Measurements from ENCODE around the gene AP3S1.
"Not testable (repeated sequence)": the region's sequence is repeated elsewhere in the genome, so short reads cannot be mapped to it uniquely, and the experiment has no call there.

Gene AP3S1

DNA sequence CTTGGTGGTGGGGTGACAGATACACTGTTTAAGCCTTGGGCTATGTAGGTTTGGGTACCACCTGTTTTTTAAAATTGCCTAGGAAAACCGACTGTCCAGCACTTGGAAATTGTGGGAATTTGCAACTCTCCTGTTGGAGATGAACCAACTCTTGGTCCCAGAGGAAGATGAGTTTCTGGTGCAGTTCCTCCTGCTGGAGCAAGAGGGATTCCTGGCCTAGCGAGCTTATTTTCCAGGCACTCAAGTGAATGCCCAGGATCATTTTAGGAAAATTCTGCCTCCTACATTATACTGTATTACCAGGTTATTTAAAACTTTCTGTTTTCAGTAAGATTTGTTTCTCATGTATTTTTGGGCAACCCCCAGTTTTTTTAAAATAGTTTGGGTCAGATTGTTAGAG lies 33.7 kb downstream of the AP3S1 start:
- no peak for DNase-seq

DNA sequence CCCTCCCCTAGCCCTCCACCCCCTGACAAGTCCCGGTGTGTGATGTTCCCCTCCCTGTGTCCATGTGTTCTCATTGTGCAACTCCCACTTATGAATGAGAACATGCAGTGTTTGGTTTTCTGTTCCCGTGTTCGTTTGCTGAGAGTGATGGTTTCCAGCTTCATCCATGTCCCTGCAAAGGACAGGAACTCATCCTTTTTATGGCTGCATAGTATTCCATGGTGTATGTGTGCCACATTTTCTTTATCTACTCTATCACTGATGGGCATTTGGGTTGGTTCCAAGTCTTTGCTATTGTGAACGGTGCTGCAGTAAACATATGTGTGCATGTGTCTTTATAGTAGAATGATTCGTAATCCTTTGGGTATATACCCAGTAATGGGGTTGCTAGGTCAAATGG lies 35.6 kb downstream of the AP3S1 start:
- DNase-seq = not testable (repeated sequence)

DNA sequence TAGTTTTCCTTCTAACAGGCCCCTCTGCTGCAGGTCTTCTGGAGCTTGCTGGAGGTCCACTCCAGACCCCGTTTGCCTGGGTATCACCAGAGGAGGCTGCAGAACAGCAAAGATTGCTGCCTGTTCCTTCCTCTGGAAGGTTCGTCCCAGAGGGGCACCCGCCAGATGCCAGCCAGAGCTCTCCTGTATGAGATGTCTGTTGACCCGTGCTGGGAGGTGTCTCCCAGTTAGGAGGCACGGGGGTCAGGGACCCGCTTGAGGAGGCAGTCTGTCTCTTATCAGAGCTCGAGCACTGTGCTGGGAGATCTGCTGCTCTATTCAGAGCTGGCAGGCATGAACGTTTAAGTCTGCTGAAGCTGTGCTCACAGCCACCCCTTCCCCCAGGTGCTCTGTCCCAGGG lies 40.7 kb downstream of the AP3S1 start:
- DNase-seq = not testable (repeated sequence)

DNA sequence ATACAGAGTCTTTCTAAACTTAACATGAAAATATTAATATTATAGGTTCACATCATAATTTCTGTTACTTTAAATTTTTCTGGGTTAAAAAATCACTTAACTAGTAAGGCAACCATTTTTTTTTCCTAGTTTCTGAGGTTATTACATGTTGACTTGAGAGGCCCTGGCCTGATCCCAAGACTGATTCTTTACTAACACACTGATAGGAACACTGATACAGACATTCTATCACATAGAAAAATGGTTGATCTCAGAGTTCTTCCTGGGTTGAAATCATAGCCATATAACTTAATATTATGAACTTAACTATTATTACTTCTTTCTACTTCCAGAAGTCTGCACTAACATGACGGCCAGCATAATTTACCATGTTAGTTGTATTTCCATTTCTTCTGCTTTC lies 43.0 kb downstream of the AP3S1 start:
- no peak for DNase-seq

DNA sequence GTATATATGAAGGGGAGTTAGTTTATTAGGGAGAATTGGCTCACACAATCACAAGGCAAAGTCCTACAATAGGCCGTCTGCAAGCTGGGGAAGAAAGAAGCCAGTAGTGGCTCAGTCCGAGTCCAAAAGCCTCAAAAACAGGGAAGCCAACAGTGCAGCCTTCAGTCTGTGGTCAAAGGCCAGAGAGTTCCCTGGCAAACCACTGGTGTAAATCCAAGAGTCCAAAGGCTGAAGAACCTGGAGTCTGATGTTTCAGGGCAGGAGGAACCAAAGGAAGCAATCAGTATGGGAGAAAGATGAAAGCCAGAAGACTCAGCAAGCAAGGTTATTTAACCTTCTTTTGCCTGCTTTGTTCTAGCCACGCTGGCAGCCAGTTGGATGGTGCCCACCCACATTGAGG lies 43.5 kb downstream of the AP3S1 start:
- DNase-seq = not testable (repeated sequence)

DNA sequence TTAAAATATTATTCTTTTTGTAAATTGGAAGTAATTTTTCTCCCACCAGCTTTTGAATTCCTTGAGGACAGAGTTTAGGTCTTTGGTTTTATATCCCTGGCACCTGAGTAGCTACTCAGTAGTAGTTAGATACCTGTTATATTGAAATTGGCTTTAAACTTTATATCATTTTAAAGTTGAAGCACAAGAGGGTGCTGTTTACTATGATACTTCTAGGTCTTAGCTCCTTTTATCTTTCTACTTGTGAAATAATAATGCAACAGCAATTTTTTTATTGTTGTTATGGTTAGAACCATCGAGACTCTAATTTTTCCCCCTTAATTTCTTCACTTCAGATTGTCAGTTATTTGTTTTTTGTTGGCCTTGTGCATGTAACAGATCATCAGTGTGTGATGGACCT lies 46.3 kb downstream of the AP3S1 start:
- no peak for DNase-seq

DNA sequence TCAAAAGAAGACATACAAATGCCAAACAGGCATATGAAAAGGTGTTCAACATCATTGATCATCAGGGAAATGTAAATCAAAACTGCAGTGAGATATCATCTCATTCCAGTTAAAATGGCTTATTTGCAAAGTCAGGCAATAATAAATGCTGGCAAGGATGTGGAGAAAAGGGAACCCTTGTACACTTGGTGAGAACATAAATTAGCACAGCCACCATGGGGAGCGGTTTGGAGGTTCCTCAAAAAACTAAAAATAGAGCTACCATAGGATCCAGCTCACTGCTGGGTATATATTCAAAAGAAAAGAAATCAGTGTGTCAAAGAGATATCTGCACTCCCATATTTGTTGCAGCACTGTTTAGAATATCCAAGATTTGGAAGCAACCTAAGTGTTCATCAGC lies 50.3 kb downstream of the AP3S1 start:
- DNase-seq = no peak

DNA sequence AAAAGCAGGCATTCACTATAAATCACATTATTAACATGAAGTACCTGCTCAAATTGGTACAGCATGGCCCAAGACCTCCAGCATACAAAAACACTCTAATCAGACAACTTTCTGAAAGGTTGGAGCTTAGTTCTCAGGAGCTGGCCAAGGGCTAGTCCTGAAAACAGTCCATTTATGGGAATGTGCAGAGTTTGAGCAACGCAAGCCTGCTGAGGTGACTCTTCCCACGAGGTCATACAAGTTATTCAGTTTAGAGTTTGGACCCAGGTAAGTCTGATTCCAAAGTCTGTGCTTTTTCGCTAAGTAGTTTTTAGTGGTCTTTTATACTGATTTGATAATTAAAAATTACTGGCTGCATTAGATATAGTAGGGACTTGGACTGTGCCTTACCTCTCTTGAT lies 52.6 kb downstream of the AP3S1 start:
- DNase-seq = no peak

DNA sequence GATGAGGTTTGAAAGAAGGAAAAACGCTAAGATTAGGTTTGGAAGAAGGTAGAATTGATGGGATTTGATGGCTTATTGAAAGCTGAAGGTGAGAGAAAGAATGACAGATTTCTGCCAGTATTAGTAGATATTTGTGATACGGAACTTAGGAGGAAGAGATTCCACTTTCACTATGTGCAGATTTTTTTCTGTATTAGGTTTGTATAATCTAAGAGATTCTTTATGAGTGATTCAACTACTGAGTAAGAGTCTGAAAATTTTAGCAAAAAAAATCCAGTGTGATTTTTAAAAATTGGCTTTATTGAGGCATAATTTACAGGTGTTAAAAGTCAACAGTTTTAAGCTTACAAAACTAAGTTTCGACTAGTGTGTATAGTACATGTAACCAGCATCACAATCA lies 54.1 kb downstream of the AP3S1 start:
- no peak for DNase-seq

DNA sequence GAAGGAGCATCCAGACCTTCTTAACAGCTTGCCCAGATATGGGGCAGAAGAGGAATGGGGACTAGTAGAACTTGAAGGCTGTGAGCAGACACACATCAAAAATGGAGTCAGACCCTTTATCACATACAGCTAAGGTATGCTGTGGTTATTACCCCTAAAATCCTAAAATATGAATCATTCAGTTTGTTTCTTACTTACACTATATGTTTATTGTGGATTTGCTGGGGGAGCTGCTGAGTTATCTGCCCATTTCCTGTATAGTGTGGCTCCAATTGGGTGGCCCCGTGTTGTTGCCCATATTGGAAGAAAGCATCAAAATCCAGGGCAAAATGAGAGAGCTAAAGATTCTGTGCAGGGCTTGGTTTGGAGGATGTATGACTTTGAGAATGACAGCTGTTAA lies 56.9 kb downstream of the AP3S1 start:
- no peak for DNase-seq

DNA sequence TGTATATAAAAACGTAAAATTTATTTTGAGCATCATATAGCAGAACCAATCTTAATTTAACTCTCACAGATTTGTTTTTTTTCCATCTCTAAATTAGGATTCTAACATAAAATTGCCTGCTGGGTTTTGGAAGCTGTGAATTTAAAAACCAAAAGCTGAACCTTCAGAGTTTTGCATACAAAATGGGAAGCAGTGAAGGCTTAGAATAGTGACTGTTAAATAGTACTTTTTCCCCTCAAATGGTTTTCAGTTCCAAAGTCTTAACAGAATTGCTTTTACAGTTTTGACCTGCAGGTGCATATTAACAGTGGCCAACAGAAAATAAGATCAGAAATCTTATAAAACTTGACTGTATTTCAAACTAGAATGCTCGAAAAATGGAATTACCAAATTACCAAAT lies 65.4 kb downstream of the AP3S1 start:
- no peak for DNase-seq

DNA sequence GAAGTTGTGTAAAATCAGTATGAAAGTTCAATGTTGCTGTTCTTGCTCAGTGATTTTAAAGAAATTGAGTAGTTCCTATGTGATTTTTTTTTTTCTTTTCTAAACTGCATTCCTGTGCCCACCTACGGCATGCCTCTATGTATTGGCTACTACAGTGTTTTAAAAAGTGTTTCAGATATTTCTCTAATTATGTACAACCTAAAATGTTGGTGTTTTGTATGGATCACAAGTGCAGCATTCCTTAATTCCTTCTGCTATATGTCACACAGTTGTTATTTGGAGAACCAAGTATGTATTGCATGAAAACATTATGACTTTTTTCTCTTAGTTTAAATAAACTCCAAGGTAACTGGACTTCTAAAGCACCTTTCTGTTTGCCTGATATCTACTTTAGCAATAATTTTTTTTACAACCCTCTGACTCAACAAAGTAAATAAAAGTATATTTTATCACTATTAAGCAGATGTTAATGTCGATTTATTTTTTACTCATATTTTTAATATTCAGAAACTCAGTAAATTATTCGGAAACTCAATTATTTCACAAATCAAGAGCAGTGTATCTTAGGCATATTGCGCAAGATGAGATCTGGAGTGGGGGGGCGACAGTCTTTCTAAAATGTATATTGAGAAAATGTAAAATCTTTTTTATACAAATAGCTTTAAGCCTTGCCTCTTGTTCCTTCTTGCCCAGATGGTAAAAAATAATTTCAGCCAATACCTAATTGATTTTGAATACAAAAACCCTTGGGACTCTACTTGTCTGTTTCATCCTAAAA lies 72.1 kb downstream of the AP3S1 start:
- DNase-seq = not testable (repeated sequence)

DNA sequence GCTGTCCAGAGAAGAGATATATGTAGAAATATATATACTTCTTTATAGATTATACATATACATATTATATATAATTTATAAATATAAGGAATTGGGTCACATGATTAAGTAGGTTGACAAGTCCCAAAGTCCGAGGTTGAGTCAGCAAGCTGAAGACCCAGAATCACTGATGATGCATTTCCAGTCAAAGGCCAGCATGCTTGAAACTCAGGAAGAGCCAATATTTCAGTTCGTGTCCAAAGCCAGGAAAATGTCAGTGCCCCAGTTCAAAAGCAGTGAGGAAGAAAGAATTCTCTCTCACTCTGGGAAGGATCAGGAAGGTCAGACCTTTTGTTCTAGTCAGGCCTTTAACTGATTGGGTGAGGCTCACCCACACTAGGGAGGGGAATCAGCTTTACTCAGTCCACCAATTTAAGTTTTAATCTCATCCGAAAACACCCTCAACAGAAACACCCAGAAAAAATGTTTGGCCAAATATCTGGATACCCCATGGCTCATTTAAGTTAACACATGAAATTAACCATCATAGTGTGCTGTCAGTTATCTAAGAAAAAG lies 78.5 kb downstream of the AP3S1 start:
- DNase-seq = no peak

DNA sequence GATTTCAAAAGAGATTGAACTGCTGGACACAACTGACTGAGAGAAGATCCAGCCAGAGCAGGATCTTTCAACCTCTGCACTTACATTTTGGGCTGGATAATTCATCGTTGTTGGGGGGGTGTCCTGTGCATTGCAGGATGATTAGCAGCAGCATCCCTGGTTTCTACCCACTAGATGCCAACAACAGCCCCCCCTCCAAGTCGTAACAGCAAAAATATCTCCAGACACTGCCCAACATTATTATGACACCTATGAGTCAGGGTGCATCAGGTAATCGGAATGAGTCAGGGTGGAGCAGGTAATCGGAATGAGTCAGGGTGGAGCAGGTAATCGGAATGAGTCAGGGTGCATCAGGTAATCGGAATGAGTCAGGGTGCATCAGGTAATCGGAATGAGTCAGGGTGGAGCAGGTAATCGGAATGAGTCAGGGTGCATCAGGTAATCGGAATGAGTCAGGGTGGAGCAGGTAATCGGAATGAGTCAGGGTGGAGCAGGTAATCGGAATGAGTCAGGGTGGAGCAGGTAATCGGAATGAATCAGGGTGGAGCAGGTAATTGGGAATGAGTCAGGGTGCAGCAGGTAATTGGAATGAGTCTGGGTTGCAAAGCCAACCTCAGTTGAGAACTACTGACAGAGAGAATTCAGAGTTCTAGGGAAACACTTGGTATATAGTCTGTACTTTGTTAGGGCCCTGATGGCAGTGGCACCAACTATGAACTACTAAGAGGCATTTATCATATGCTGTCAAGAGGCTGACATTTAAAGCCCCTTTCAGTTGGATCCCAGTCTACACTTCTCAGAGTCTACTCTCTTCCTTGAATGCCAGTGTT lies 87.1 kb downstream of the AP3S1 start:
- DNase-seq = not testable (repeated sequence)

DNA sequence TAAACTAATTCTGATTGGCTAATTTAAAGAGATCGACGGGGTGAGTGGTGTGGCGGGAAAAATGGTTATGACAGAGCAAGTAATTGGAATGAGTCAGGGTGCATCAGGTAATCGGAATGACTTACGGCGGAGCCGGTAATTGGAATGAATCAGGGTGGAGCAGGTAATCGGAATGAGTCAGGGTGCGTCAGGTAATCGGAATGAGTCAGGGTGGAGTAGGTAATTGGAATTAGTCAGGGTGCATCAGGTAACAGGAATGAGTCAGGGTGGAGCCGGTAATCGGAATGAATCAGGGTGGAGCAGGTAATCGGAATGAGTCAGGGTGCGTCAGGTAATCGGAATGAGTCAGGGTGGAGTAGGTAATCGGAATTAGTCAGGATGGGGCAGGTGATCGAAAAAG lies 88.4 kb downstream of the AP3S1 start:
- DNase-seq = not testable (repeated sequence)

DNA sequence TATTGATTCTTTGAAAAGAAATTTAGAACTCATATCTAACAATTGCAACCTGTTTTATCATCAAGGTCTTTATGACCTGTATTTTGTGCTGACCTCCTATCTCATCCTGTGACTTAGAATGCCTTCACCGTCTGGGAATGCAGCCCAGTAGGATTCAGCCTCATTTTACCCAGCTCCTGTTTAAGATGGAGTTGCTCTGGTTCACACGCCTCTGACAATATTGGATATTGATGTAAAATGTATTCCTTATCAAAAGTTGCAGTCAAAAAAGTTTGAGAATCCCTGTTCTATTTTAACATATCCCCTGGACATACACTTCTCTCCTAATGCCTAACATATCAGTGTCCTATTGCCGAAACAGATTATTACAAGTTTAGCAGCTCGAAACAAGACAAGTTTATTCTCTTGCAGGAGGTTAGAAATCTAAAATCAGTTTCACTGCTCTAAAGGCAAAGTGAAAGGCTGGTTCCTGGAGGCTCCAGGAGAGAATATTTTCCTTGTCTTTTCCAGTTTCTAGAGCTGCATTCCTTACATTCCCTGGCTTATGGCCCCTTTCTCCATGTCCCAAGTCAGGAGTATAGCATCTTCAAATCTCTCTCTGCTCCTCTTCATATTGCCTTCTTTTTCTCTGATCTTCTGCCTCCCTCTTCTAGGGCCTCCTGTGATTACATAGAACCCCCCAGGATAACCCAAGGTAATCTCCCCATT lies 89.0 kb downstream of the AP3S1 start:
- no peak for DNase-seq

DNA sequence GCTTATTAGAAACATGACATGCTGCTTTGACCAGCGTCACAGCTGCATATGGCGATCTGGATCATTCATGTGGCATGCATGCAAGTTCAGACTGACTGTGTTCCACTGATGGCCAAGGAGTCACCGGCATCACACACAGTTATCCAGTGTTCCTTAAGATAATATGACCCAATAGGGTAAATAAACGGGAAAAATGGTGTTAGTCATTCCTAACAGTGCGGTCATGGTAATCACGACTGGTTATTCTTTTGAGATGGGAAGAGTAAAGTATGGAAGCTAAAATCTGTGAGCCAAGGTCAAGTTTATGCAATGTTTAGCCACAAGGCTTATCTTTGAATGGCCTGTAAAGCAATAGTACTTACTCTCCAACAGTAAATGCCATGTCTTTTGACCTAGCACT lies 91.3 kb downstream of the AP3S1 start:
- DNase-seq = no peak

DNA sequence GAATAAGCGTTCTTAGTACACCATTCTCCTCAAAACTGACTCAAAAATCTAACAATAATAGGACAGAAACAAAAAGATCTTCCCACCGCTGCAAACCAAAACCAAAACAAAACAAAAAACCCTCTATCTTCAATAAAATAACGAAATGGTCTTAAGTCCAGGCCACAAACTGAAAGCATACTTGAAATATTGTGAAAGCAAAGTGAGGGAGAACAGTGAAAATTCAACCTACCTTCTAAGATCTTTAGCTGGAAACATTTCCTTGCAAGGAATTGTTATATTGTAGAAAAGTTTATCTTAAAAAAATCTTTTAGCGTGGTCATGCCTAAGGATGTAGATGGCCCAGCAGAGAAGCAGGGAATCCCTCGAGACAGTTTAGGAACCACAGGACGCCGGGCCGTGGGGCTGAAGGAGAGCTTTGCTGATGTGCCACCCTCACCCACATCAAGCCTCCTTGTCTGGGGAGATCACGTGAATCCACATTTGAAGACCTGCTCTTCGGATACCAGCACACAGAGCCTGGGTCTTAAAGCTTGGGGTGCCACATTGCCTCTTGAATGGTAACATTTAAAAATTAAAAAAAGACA lies 92.7 kb downstream of the AP3S1 start:
- no peak for DNase-seq

DNA sequence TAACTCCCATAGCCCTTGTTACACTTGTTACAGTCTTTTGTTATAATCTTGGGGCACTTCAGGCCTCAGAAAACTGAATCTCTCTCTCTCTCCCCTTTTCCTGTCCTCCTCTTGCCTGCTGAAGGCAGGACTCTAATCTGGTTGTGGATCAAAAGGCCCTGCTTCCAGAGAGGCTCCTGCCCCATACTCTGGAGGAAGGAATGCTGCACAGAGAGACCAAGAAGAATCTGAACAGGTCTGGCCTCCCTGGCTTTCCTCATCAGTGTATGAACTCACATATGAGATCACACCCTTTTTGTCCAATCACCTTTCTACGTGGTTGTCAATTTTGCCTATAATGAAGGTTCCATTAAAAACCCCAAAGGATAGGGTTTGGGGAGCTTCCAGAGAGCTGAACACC lies 94.3 kb downstream of the AP3S1 start:
- no peak for DNase-seq

DNA sequence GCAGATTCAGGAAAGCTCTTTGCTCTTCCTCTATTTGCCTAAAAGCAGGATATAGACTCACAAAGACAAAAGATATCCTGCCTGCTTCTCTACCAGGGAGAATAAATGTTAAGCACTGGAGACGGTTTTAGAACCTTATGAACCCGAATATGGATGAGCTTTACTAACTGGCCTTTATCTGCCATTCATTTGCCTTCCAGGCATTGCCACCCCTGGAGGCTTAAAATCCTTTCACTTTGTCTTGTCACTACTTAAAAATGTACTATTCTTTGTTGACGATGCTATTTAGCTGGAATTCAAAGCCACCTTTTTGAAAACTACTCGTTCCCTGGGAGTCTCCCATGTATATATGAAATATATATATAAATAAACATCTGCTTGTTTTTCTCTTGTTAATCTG lies 97.3 kb downstream of the AP3S1 start:
- DNase-seq = no peak

DNA sequence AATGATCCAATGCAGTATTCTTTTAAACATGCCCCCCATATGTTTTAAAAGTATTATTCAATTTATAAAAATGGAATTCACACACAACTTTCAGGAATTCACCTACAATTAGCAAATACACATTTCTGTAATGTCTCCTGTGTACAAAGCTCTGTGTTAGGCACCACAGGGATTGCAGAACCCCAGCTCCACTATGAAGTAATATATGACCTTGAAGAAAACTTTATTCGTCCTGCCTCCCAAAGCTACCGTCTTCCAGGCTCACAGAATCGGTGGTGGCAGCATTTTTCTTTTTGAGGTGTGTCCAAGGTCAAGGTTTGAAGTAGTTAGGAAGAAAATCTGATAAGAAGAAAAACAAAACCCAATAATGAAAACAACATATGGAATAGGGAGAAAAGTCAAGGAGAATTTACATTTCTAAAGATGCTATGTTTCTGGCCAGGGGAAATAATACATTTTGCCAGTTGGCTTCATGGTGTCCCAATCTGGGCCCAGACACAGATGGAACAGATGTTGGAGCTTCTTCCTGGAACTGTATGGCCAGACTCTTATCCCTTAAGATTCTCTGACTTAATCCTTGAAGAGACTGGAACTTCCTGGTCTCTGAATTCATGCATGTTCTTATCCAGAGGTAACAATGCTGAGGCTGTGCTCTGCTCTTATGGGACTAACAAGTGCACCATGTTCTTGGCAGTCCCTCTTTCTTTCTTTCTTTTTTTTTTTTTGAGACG lies 98.5 kb downstream of the AP3S1 start:
- no peak for DNase-seq

DNA sequence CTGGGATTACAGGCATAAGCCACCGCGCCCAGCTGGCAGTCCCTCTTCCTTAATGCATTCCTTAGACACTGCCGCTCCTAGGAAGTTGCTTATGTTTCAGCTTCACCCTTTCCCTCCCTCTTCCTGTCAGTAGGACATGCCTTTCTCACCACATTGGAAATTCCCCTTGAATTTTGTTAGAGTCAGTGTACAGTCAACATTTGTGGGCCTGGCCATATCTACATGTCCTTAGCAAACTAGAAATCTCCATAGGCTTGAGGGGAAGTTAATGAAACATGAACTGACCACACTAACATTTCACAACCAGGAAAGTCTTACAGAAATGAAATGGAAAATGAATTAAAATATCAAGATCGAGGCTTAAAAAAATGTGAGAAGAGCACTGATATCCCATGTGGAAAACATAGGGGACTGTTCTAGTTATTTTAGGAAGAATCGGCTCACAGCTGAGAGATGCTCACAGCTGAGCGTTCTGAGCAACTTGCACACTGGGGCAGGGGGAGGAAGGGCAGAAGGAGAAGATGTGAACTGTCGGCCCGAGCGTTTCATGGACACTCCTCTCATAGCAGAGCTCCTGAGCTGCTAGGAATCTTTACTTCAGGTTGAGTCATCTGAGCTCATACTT lies 99.4 kb downstream of the AP3S1 start:
- no peak for DNase-seq
